GM12878 (cell line): ENCODE data around the gene GCK.

ENCODE experiments used
- BRCA1 ChIP-seq: IDR thresholded peaks from 2 replicates; pipeline ENCODE4 v1.6.1; 2011; ENCODE audit warnings: low read depth, low read length, improper control_type of control experiment
- EP300 ChIP-seq, 2 experiments: fragments of 150-350 bp in 1 of 2; IDR thresholded peaks; 2 replicates each; pipeline ENCODE4 v1.6.1; 2011 to 2012; ENCODE audit warnings: low read depth in 2 of 2, low read length in 2 of 2, borderline replicate concordance in 1 of 2, improper control_type of control experiment in 1 of 2, inconsistent platforms in 1 of 2; ENCODE audit not compliant: control insufficient read depth in 1 of 2
- EZH2 ChIP-seq: IDR thresholded peaks from 2 replicates; pipeline ENCODE4 v1.6.1; 2012; ENCODE audit warnings: low read depth, mild to moderate bottlenecking, control low read depth, inconsistent platforms, low read length, borderline replicate concordance; ENCODE audit not compliant: control insufficient read depth
- POU2F2 ChIP-seq: IDR thresholded peaks from 3 replicates; pipeline ENCODE4 v1.6.1; 2011; ENCODE audit warnings: low read depth, mild to moderate bottlenecking, low read length, borderline replicate concordance
- RCOR1 ChIP-seq: conservative IDR thresholded peaks from 2 replicates; pipeline ENCODE4 v1.6.1; 2012; ENCODE audit warnings: low read depth, low read length, improper control_type of control experiment
- SP1 ChIP-seq: IDR thresholded peaks from one replicate; pipeline ENCODE4 v1.6.1; 2011; ENCODE audit warnings: low read depth, low read length
- TCF12 ChIP-seq: IDR thresholded peaks from 2 replicates; pipeline ENCODE4 v1.6.1; 2011; ENCODE audit warnings: low read depth, mild to moderate bottlenecking, low read length
- TF ChIP-seq, protein P1 (sequence below): fragments of 450-650 bp; IDR thresholded peaks from 2 replicates; pipeline ENCODE4 v1.6.1; 2017; ENCODE audit warnings: mild to moderate bottlenecking
- TF ChIP-seq, protein P2 (sequence below): IDR thresholded peaks from 2 replicates; pipeline ENCODE4 v1.6.1; 2012; ENCODE audit warnings: low read depth, low read length, improper control_type of control experiment

DNA sequence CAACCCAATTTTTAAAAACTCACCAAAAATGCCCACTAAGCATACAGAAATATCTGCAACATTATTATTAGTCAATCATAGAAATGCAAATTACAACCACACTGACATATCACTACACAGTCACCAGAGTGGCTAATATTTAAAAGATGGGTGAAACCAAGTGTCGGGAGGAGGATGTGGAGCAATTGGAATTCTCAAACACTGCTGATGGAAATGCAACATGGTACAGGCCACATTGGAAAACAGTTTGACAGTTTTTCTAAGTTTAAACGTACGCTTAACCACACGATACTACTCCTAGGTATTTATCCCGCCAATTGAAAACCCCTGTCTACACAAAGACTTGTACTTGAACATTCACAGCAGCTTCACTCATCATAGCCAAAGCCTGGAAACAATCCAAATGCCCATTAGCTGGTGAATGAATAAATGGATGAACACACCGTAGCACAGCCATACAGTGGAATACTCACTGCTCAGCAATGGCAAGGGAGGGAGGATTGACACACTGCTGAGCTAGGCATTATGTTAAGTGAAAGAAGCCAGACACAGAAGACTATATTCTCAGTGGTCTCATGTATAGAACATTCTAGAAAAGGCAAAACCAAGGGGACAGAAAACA is 16.3 kb downstream of the GCK start:
- no peak for TF ChIP-seq RCOR1
- TF ChIP-seq TCF12 = no peak
- no peak for TF ChIP-seq EZH2
- TF ChIP-seq, protein P1, sequence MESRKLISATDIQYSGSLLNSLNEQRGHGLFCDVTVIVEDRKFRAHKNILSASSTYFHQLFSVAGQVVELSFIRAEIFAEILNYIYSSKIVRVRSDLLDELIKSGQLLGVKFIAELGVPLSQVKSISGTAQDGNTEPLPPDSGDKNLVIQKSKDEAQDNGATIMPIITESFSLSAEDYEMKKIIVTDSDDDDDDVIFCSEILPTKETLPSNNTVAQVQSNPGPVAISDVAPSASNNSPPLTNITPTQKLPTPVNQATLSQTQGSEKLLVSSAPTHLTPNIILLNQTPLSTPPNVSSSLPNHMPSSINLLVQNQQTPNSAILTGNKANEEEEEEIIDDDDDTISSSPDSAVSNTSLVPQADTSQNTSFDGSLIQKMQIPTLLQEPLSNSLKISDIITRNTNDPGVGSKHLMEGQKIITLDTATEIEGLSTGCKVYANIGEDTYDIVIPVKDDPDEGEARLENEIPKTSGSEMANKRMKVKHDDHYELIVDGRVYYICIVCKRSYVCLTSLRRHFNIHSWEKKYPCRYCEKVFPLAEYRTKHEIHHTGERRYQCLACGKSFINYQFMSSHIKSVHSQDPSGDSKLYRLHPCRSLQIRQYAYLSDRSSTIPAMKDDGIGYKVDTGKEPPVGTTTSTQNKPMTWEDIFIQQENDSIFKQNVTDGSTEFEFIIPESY = no peak
- TF ChIP-seq SP1 = no peak
- TF ChIP-seq, protein P2, sequence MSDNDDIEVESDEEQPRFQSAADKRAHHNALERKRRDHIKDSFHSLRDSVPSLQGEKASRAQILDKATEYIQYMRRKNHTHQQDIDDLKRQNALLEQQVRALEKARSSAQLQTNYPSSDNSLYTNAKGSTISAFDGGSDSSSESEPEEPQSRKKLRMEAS = no peak
- TF ChIP-seq BRCA1 = no peak
- no peak for TF ChIP-seq EP300 (IDR thresholded peaks at IDR 0.05; ENCODE audit: borderline replicate concordance in 1 of 2, control insufficient read depth in 1 of 2, low read depth in 2 of 2, low read length in 2 of 2)
- no peak for TF ChIP-seq POU2F2
